Measurements from ENCODE around the gene UTP14A.

- TF ChIP-seq MAX (IDR thresholded peaks at IDR 0.05; ENCODE audit: insufficient read depth, insufficient read length), result no peak
- no peak for TF ChIP-seq POLR2A (IDR thresholded peaks at IDR 0.05; ENCODE audit: low read depth, low read length)
- no peak for TF ChIP-seq CTCF (IDR thresholded peaks at IDR 0.05; ENCODE audit: extremely low read depth in 1 of 2, insufficient read depth in 1 of 2, low read depth in 1 of 2, low read length in 2 of 2)
- TF ChIP-seq JUN (IDR thresholded peaks at IDR 0.05; ENCODE audit: borderline replicate concordance, insufficient read depth, insufficient read length, low read depth), result no peak
Observed at GRCh38 chrX:129908636-129909035, 2.7 kb downstream of the UTP14A start.

Data from endothelial cell of umbilical vein (primary cell).